Measurements from ENCODE around the gene LRRFIP1.
A peak's percentile ranks its signal among the peaks of the same experiment; 100 is the strongest.
"Not testable (repeated sequence)": the region's sequence is repeated elsewhere in the genome, so short reads cannot be mapped to it uniquely, and the experiment has no call there.

LRRFIP1 gene

DNA sequence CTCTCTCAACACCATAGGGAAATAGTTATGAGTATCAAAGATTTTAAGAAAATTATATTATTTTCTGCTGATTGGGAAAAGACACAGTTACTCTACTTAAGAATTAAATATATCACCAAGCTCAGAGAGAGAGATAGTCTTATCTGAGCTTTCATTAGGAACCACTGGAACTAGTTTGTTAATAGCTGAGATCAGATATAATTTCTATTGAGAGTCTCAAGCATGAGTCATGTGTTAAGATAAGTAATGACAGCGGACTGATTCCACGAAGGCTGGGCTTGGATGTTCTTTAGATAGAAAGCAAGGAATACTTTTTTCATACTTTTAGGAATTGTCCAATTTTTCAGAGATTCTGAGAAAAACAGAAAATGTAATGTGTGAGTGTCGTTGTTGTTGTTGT is 126.8 kb downstream of the LRRFIP1 start:
- no peak for DNase-seq

DNA sequence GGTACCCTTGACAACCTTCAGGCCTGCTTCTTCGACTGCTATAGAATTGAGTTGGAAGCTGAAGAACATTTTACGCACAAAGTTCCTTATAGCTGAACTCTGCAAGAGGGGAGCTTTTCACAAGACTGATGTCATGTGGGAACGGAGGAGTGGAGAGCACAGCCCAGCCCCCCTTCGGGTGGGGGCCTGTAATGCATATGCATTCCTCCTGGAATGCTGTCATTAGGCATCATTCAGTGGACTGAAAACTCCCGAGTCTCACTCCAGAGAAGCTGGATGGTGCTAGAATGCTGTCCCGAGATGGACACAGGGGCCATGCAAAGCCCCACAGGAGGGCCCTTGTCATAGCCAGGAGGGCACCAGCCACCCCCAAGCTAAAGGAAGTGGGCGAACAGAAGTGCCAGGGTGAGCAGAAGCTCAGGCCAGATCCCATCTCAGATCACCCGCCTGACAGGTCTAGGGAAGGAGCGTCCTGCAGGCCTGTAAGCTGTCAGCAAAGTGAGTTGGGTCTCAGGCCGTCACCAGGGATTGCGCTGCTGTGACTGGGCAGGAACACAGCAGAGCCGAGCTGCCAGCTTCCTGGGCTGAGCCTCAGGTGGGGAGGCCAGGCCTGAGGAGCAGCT is 127.3 kb downstream of the LRRFIP1 start:
- no peak for DNase-seq

DNA sequence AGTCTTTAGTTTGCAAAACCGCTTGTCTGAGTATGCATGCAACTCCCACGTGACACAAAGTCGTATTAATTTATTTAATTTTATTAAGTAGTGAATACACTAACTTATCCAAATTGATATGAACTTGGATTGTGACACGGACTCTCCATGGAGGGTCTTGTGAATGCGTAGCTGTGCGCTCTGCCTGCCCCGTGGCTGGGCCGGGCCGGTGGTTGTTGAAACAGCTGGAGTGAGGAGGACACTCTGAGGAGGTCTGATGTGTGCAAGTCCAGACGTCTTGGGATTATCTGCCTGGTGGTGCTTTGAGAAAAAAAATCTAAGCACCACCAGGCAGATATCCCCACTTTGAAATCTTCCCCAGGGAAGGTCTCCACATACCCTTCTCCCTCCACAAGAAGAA is 130.2 kb downstream of the LRRFIP1 start:
- DNase-seq = no peak

DNA sequence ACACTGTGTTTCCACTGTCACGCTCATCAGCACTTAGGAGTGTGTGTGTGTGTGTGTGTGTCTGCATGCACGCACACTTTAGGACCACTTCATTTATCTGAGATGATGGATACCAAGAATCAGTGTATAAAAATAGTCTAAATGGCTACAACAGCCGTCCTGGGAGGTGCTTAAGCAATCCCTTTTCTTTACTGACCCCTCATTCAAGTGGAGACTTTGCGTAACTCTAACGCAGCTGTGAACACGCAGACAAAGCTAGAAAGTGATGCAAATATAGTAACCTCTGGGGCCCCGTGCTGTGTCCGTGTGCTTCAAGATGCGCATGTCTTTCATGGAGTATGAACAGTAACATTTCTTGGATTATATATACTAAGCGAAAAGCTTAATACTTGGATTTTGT is 130.8 kb downstream of the LRRFIP1 start:
- DNase-seq = no peak

DNA sequence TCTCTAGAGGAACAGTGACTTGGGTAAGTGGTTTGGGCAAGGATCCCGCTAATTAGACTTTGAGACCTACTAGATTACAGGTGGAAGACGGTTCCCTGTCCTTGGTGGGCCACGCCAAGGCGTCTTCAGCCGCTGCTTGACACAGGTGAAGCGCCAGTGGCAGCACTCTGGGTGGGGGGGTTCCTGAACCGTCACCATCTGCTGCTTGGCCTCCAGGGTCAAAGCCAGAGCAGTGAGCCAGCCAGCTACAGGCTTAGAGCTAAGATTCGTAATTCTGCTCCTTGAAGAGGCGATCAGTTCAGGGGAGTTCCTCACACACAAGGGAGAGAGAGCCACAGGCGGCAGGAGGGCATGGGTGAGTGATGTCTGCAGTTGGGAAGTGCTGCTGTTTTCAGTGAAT is 131.8 kb downstream of the LRRFIP1 start:
- peak; percentile 70 for DNase-seq

DNA sequence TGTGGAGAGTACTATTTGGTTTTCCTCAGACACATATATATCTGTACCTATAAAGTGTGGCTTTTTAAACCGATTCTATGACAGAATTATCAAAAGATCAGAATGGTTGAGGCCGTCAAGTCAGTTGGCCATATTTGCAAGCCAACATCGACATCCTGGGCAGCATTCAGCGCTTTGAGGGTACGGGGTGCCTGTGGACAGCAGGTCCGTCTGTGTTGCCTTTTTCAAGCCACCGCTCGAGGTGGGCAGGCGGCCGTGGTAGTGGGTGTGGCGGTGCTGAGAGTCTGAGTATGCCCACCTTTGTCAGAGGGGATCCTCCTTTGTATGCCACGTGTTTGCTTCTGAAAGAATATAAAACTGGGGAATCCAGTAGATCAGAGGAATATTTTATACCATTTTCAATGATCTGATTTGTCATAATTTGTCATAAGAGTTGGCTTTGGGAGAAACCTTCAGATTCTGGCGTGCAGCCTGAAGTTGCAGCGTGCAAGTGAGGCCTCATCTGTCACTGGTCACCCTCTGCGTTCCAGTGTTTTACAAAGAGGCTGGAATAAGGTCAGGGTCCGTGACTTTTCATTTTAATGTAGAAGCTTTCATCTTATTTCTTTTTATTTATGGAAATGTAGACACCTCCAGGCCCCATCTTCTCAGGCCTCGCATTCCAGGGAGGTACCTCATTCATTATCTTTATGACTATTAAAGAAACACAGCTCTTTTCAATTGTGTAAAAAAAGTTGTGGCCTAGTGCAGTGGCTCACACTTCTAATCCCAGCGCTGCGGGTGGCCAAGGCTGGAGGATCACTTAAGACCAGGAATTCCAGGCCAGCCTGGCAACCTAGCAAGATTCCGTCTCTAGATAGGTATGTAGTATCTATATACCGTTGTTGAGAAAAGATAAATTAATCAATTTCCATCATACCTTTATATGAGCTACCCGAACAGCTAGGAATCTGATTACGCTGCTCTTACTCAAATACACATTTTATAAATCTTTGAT is 133.4 kb downstream of the LRRFIP1 start:
- DNase-seq = no peak

DNA sequence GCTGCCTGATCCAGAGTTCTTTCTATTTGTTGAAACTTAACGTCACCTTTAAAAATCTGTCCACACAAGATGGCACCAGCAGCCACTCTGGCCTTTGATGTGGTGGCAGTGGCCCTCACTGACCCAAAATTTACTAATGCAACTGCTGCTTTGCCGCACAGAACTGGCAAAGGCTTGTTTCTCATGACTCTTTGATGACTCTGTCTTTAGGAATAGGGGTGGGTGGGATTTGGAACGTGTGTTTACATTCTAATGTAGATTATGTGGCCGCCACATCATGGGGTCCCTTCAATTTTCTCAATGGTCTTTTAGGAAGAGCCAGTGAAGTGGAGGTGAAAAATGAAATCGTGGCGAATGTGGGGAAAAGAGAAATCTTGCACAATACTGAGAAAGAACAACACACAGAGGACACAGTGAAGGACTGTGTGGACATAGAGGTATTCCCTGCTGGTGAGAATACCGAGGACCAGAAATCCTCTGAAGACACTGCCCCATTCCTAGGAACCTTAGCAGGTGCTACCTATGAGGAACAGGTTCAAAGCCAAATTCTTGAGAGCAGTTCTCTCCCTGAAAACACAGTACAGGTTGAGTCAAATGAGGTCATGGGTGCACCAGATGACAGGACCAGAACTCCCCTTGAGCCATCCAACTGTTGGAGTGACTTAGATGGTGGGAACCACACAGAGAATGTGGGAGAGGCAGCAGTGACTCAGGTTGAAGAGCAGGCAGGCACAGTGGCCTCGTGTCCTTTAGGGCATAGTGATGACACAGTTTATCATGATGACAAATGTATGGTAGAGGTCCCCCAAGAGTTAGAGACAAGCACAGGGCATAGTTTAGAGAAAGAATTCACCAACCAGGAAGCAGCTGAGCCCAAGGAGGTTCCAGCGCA is 135.2 kb downstream of the LRRFIP1 start:
- DNase-seq = not testable (repeated sequence)

DNA sequence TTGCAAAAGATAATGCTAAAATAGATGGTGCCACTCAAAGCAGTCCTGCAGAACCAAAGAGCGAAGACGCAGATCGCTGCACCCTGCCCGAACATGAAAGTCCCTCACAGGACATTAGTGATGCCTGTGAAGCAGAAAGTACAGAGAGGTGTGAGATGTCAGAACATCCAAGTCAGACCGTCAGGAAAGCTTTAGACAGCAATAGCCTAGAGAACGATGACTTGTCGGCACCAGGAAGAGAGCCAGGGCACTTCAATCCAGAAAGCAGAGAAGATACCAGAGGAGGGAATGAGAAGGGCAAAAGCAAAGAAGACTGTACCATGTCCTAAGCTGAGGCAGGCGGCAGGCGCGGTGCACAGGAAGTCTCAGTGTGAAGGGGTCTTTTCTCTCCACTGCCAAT is 136.4 kb downstream of the LRRFIP1 start:
- no peak for DNase-seq

DNA sequence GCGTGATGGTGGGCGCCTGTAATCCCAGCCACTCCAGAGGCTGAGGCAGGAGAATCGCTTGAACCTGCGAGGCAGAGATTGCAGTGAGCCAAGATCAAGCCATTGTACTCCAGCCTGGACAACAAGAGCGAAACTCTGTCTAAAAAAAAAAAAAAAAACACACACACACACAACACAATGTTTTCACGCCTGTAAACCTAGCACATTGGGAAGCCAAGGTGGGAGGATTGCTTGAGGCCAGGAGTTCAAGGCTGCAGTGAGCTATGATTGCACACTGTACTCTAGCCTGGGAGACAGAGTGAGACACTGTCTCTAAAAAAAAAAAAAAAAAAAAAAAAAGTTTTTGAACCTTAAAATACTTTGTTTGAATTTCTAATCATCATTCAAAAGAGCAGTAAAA is 137.7 kb downstream of the LRRFIP1 start:
- DNase-seq = not testable (repeated sequence)

DNA sequence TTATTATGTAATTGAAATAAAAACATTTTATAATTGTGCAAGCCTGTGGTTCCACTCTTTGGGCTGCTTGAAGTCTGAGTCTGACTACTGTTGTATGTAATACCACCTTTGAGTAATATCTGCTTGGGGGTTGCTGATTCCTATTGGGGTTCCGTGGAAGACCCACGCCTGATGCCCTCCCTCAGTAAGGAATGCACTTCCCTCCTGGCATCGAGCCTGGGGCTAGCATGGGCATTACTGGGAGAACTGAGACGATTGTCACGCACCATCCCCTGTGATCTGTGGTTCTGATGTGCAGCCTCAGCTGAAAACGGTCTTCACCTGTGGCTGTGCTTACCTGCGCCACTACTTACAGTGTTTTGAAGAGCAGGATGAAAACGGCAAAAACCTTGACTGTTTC is 138.5 kb downstream of the LRRFIP1 start:
- no peak for DNase-seq

DNA sequence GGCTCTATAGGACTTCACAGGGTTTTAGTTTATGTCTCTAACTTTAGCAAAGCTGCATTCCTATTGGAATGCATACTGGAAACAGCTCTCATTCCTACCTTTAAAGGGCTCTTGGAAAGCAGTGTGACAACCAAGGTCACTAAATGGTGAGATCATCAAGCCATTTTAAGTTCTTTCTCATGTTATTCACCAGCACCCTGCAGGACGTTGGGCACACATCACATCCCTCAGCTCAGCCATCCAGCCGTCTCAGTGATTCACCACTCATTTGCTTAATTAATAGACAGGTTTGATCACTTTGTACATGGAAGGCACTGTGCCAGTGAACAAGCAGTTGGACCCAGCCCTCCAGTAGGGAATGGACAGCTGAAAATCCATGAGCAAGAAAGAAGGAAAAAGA is 139.0 kb downstream of the LRRFIP1 start:
- no peak for DNase-seq

DNA sequence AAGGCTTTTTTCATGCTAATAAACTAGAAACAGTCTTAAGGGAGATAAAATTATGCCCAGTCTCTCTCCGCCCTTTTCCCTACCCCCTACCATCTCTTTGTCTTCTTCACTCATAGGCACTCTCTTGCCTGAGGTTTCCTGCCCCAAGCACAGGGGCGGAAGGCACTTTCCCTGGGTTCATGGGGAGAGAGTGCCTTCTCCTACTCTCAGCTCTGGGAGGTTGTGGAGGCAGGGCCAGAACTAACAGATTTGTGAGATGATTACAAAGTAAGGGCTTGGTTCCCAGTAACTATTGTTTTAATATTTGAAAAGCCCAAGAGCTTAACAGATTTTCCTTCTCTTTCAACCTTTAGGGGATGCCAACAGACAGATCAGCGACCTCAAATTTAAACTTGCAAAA is 145.1 kb downstream of the LRRFIP1 start:
- no peak for DNase-seq

DNA sequence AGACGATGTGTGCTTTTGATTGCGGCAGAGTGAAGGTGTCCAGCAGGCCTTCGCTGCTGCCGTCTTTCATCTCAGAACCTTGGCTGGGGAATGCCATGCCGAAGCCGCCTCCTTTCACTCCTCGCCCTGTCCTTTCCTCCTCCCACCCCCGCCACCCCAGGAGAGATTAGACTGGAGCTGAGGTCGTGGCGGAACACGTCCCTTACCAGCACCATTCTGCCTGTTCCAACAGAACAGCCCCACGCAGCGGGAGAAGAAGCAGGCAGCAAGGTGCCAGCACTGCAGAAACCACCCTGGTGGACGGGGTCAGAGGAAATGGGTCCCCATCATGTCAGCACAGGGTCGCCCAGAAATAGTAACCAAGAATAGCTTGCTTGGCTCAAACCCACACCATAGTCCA is 146.4 kb downstream of the LRRFIP1 start:
- DNase-seq = no peak

DNA sequence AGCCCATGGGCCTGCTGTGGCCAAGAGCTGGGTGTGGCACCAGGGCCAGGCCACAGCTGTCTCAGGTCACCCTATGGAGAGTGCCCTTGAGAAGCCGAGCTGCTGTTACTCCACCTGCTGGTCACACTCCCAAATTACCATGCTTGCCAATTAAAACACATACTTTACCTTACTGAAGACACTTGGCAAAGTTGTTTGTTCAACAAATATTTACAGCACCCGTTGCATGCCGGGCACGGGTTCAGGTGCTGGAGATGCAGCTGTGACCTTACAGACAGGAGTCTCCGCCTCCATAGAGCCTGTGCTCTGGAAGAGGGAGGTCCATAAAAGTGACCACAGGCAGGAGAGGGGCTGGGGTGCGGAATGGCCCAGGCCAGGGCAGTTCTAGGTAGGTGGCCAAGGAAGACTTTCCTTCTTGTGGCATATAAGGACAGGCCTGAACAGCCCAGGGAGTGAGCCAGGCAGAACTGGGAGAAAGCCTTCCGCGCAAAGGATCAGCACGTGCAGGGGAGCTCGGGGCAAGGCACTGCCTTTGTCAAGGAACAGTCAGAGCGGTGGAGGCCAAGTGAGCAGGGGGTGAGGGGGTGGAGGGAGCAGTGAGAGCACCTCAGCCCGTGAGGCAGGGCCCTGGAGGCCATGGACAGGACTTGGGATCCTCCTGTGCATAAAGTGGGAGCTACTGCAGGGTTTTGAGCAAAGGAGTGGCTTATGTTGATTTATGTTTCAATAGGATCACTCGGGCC is 147.6 kb downstream of the LRRFIP1 start:
- DNase-seq = peak; percentile 74

DNA sequence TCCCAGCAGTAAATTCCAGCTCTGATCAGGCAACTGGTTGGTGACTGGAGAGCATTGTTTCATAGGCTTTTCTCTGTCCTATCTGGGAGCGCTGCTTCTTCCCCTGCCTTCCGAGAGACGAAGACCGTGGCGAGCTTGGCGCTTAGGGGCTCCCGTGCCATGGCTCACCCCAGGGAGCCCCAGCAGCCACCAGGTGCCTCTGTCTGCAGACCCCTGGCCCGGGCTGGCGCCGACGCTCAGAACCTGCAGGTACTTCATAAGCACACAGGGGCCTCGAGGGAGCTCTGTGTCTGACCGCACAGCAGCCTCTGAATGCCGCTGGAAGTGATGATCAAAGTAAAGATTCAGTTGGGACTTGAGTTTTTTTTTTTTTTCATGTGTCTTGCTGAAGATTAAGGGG is 152.1 kb downstream of the LRRFIP1 start:
- DNase-seq = no peak

DNA sequence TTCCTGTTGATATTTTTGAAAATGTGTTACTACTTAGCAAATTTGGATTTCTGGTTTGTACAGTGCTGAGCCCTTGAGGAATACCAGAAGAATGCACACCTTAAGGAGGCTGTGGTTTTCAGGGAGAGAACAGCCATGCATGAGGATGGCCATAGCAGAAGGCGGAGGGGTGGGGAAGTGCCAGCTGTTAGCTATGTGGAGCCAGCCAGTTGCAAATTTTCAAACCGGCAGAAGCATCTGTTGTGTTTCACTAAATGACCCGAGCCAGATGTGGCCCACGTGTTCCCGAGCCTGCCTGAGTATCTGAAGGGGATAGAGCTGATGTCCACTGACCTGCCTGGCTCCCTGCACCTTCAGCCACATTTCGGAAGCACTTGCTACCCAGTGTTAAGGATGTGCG is 154.8 kb downstream of the LRRFIP1 start:
- peak; percentile 32 for DNase-seq

DNA sequence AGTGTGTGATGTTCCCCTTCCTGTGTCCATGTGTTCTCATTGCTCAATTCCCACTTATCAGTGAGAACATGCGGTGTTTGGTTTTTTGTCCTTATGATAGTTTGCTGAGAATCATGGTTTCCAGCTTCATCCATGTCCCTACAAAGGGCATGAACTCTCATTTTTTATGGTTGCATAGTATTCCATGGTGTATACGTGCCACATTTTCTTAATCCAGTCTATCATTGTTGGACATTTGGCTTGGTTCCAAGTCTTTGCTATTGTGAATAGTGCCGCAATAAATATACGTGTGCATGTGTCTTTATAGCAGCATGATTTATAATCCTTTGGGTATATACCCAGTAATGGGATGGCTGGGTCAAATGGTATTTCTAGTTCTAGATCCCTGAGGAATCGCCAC is 156.3 kb downstream of the LRRFIP1 start:
- not testable (repeated sequence) for DNase-seq

DNA sequence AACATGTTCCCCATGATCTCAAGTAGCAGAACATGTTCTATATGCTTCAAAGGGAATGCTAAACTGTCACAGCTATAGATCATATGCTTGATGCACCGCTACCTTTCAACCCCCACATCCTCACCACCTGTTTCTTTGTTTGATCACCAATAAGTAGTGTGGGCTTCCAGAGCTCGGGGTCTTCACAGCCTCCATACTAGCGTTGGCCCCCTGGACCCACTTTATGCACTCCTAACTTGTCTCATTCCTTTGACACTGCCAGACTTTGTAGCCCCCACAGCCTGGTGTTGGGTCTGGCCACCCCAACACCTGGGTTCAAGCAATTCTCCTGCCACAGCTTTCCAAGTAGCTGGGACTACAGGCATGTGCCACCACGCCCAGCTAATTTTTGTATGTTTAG is 159.5 kb downstream of the LRRFIP1 start:
- no peak for DNase-seq

DNA sequence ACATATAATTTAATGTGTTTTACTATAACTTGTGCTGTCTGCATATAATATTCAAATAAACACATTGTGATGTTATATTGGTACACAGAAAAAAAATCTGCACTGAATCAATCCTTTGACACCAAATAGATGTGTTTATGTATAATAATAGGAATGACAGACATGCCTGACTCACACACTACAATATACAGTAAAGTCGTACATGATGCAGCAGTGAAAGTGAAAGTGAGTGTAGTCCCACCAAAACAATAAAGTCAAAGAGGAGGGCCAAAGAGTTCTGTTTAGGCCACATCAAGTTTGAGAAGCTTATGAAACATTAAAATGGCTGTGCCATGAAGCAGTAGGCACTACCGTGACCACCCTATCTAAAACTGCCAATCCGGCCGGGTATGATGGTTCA is 163.0 kb downstream of the LRRFIP1 start:
- no peak for DNase-seq

DNA sequence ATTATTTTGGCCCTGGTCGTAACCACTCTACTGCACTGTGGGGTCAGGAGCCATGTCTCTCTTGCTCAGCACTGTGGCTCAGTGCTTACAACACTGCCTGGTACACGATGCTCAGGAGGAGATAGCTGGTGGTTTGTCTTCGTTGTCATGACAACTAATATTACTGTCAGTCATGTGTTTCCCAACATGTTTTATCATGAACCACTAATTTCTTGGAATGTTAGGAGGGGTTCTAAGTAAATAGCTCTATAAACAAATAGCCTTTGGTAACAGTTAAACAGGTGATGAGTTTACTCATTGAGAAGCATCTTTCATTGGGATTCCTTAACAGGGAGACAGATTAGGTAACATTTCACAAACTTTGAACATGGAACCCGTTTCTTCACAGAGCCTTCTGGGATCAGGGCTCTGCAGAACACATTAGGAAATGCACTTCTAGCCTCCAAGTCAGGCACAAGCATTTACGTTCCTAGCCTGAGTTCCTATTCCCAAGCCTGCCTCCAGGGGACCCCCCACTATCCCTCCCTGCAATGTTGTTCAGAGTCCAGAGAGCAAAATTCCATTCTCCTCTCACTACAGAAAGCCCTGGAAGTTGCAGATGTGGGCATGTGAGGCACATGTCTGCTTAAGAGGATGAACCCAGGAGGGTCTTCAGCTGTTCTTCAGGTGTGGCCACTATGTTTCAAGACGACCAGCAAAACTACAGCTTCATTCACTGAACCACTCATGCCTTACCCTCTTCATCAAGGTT is 164.8 kb downstream of the LRRFIP1 start:
- DNase-seq = peak; percentile 36

DNA sequence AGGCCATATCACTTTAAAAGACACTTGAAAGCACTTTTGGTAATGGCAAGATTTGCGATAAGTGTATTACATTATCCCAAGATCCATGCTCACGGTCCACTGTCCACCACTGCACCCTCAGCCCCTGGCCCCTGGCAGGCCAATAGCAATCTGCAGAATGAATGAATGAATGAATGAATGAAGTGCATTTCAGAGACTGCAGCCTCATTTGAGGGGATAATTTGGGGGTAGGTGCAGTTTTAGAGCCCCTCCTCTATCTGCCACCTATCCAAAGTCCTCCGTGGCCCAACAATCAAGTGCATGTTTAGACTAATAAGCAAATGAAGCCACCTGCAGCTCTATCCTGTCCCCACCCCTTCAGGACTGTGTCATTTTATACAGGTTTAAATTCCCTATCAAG is 169.9 kb downstream of the LRRFIP1 start:
- no peak for DNase-seq
